H1 (cell line): ENCODE results near the gene NEURL1B. TPM values are rescaled to one million over a fixed set of nuclear protein-coding genes. Genes with fewer than 3 reads are reported as not detected.

ENCODE experiments used
- CEBPB ChIP-seq: IDR thresholded peaks from 2 replicates; pipeline ENCODE4 v1.6.1; 2012; ENCODE audit warnings: low read depth, low read length
- CHD1 ChIP-seq: IDR thresholded peaks from 2 replicates; pipeline ENCODE4 v1.6.1; 2012; ENCODE audit warnings: low read depth, low read length, improper control_type of control experiment
- GABPA ChIP-seq: IDR thresholded peaks from 2 replicates; pipeline ENCODE4 v1.6.1; 2011; ENCODE audit warnings: mild to moderate bottlenecking, low read length, moderate library complexity, borderline replicate concordance; ENCODE audit not compliant: insufficient read depth
- JUN ChIP-seq: IDR thresholded peaks from 2 replicates; pipeline ENCODE4 v1.6.1; 2011; ENCODE audit warnings: low read depth, mild to moderate bottlenecking, improper control_type of control experiment, low read length
- RXRA ChIP-seq: IDR thresholded peaks from 2 replicates; pipeline ENCODE4 v1.6.1; 2011; ENCODE audit warnings: low read depth, mild to moderate bottlenecking, low read length, moderate library complexity; ENCODE audit not compliant: insufficient read depth
- SIX5 ChIP-seq: IDR thresholded peaks from 2 replicates; pipeline ENCODE4 v1.6.1; 2011; ENCODE audit warnings: mild to moderate bottlenecking, low read depth, low read length
- SP4 ChIP-seq: IDR thresholded peaks from 2 replicates; pipeline ENCODE4 v1.6.1; 2012; ENCODE audit warnings: low read length, inconsistent platforms
- SUZ12 ChIP-seq: fragments of 200-600 bp; sonication (generic); IDR thresholded peaks from 2 replicates; pipeline ENCODE4 v1.6.1; 2012; ENCODE audit warnings: mild to moderate bottlenecking, inconsistent platforms, low read length, moderate library complexity, mixed read lengths
- TBP ChIP-seq: IDR thresholded peaks from 2 replicates; pipeline ENCODE4 v1.6.1; 2011; ENCODE audit warnings: low read depth, low read length, improper control_type of control experiment
- polyA plus RNA-seq, 7 experiments: library from polyadenylated mRNA; depleted of rRNA in 3 of 7; stranded (reverse) in 5 of 7; unstranded in 2 of 7; fragments of >200 nt in 5 of 7; fragments of 200-250 nt in 2 of 7; gene quantifications; 1 replicate in 5 of 7; 2 replicates in 1 of 7; 4 replicates in 1 of 7; pipeline versions ENCODE4 v1.2.1 to v1.2.3, GENCODE V29; 2011 to 2013; ENCODE audit warnings: missing spikeins in 2 of 7, mixed read lengths in 2 of 7
- total RNA-seq: library from RNA; stranded (reverse); fragmentation: NEBNext Ultra II Directional; extraction: Animal tissue kit (Norgen Biotek cat#: 25700); gene quantifications from 2 replicates; pipeline ENCODE4 v1.2.1, GENCODE V29; 2021
- TF ChIP-seq, protein P1 (sequence below): fragments of 300-600 bp; sonication (generic); IDR thresholded peaks from 2 replicates; pipeline ENCODE4 v1.7.1; 2012; ENCODE audit warnings: low read length, moderate library complexity, mild to moderate bottlenecking, inconsistent platforms; ENCODE audit not compliant: insufficient replicate concordance

The NEURL1B gene
- total and polyA plus RNA-seq, 2 of the 8 experiments (the other 6 are each of a cell fraction or from before 2014, with no cell fraction given) = 3.3 to 6.1 TPM

DNA sequence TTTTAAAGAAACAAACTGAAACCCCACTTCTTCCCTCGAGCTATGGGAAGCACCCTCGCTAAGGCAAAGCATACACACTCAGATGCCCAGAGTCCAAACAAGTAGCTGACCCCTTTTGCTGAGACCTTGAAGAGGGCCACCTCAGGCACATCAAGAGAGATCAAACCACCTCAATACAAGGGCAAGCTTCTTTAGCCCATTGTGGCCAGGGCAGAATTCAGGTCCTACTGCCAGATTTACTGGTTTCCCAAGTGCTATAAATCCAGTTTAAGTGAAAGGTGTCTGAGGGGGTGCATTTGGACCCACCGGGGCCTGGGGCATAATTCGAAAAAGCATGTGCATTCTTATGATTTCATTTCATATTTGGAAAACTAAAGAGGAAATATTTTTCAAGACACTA, 40.4 kb downstream of the NEURL1B start (continued):
- TF ChIP-seq, protein P1, sequence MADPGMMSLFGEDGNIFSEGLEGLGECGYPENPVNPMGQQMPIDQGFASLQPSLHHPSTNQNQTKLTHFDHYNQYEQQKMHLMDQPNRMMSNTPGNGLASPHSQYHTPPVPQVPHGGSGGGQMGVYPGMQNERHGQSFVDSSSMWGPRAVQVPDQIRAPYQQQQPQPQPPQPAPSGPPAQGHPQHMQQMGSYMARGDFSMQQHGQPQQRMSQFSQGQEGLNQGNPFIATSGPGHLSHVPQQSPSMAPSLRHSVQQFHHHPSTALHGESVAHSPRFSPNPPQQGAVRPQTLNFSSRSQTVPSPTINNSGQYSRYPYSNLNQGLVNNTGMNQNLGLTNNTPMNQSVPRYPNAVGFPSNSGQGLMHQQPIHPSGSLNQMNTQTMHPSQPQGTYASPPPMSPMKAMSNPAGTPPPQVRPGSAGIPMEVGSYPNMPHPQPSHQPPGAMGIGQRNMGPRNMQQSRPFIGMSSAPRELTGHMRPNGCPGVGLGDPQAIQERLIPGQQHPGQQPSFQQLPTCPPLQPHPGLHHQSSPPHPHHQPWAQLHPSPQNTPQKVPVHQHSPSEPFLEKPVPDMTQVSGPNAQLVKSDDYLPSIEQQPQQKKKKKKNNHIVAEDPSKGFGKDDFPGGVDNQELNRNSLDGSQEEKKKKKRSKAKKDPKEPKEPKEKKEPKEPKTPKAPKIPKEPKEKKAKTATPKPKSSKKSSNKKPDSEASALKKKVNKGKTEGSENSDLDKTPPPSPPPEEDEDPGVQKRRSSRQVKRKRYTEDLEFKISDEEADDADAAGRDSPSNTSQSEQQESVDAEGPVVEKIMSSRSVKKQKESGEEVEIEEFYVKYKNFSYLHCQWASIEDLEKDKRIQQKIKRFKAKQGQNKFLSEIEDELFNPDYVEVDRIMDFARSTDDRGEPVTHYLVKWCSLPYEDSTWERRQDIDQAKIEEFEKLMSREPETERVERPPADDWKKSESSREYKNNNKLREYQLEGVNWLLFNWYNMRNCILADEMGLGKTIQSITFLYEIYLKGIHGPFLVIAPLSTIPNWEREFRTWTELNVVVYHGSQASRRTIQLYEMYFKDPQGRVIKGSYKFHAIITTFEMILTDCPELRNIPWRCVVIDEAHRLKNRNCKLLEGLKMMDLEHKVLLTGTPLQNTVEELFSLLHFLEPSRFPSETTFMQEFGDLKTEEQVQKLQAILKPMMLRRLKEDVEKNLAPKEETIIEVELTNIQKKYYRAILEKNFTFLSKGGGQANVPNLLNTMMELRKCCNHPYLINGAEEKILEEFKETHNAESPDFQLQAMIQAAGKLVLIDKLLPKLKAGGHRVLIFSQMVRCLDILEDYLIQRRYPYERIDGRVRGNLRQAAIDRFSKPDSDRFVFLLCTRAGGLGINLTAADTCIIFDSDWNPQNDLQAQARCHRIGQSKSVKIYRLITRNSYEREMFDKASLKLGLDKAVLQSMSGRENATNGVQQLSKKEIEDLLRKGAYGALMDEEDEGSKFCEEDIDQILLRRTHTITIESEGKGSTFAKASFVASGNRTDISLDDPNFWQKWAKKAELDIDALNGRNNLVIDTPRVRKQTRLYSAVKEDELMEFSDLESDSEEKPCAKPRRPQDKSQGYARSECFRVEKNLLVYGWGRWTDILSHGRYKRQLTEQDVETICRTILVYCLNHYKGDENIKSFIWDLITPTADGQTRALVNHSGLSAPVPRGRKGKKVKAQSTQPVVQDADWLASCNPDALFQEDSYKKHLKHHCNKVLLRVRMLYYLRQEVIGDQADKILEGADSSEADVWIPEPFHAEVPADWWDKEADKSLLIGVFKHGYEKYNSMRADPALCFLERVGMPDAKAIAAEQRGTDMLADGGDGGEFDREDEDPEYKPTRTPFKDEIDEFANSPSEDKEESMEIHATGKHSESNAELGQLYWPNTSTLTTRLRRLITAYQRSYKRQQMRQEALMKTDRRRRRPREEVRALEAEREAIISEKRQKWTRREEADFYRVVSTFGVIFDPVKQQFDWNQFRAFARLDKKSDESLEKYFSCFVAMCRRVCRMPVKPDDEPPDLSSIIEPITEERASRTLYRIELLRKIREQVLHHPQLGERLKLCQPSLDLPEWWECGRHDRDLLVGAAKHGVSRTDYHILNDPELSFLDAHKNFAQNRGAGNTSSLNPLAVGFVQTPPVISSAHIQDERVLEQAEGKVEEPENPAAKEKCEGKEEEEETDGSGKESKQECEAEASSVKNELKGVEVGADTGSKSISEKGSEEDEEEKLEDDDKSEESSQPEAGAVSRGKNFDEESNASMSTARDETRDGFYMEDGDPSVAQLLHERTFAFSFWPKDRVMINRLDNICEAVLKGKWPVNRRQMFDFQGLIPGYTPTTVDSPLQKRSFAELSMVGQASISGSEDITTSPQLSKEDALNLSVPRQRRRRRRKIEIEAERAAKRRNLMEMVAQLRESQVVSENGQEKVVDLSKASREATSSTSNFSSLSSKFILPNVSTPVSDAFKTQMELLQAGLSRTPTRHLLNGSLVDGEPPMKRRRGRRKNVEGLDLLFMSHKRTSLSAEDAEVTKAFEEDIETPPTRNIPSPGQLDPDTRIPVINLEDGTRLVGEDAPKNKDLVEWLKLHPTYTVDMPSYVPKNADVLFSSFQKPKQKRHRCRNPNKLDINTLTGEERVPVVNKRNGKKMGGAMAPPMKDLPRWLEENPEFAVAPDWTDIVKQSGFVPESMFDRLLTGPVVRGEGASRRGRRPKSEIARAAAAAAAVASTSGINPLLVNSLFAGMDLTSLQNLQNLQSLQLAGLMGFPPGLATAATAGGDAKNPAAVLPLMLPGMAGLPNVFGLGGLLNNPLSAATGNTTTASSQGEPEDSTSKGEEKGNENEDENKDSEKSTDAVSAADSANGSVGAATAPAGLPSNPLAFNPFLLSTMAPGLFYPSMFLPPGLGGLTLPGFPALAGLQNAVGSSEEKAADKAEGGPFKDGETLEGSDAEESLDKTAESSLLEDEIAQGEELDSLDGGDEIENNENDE = no peak
- TF ChIP-seq SP4 (no peak), CHD1 (no peak), TBP (no peak), GABPA (no peak), SIX5 (no peak), SUZ12 (no peak), CEBPB (no peak), RXRA (no peak), JUN (no peak)
